SK-N-SH (cell line): ENCODE measurements around the gene TMEM254. TPM values are rescaled to one million over a fixed set of nuclear protein-coding genes. Genes with fewer than 3 reads are reported as not detected.

ENCODE experiments used
- CTCF ChIA-PET: fragments of 300-600, 350-600 bp; formaldehyde crosslinking; extraction: SDS; loops from one replicate; lab custom pipeline; 2021; lab: Yijun Ruan, JAX
- POLR2A ChIA-PET: fragments of 350-600 bp; sonication (Branson Sonifier 250); formaldehyde crosslinking; extraction: SDS; loops from one replicate; lab custom pipeline; 2020; ENCODE audit warnings: antibody characterized with exemption, inconsistent platforms; lab: Yijun Ruan, JAX
- DNase-seq: peaks from one replicate; pipeline ENCODE4 v3.0.0; 2012
- H2AFZ ChIP-seq: fragments of 200-600 bp; sonication (generic); 2 replicates; pipeline ENCODE4 v1.8.1; 2016; ENCODE audit warnings: antibody characterized with exemption, mild to moderate bottlenecking, low read depth
- H3F3A ChIP-seq: fragments of 200-600 bp; sonication (generic); replicated peaks from 2 replicates; pipeline ENCODE3; 2016; ENCODE audit warnings: antibody characterized with exemption, mild to moderate bottlenecking; ENCODE audit not compliant: insufficient read depth
- H3K27ac ChIP-seq, 2 experiments: fragments of 200-500 bp in 1 of 2; fragments of 200-600 bp in 1 of 2; sonication (Bioruptor generic) in 1 of 2; sonication (generic), shearing (Covaris generic) in 1 of 2; 2 replicates each; pipeline versions ENCODE4 v1.5.1 to v1.6.1; 2014 to 2016; ENCODE audit warnings: low read depth in 2 of 2, inconsistent platforms in 1 of 2, low read length in 1 of 2, mild to moderate bottlenecking in 1 of 2, mixed read lengths in 1 of 2
- H3K27me3 ChIP-seq: fragments of 200-600 bp; sonication (generic), shearing (Covaris generic); 2 replicates; pipeline ENCODE4 v1.6.1; 2016; ENCODE audit warnings: mixed run types; ENCODE audit not compliant: insufficient read depth
- H3K36me3 ChIP-seq, 2 experiments: fragments of 200-500 bp in 1 of 2; fragments of 200-600 bp in 1 of 2; sonication (Bioruptor generic) in 1 of 2; sonication (generic) in 1 of 2; replicated peaks in 1 of 2; 2 replicates each; pipeline versions ENCODE3 to v1.5.1; 2014 to 2016; ENCODE audit warnings: low read length in 1 of 2, mild to moderate bottlenecking in 1 of 2; ENCODE audit not compliant: insufficient read depth in 2 of 2, control insufficient read depth in 1 of 2
- H3K4me1 ChIP-seq, 2 experiments: fragments of 200-500 bp in 1 of 2; fragments of 200-600 bp in 1 of 2; sonication (Bioruptor generic) in 1 of 2; sonication (generic), shearing (Covaris generic) in 1 of 2; 2 replicates each; pipeline versions ENCODE4 v1.5.1 to v1.6.1; 2014 to 2016; ENCODE audit warnings: low read depth in 1 of 2, low read length in 1 of 2, mixed run types in 1 of 2; ENCODE audit not compliant: insufficient read depth in 2 of 2, control insufficient read depth in 1 of 2
- H3K4me2 ChIP-seq: fragments of 200-600 bp; sonication (generic), shearing (Covaris generic); 2 replicates; pipeline ENCODE4 v1.6.1; 2017; ENCODE audit warnings: mixed run types
- H3K4me3 ChIP-seq, 2 experiments: fragments of 200-500 bp in 1 of 2; fragments of 200-600 bp in 1 of 2; sonication (Bioruptor generic) in 1 of 2; sonication (generic), shearing (Covaris generic) in 1 of 2; 2 replicates each; pipeline versions ENCODE4 v1.5.1 to v1.8.1; 2014 to 2016; ENCODE audit warnings: low read depth in 2 of 2, inconsistent platforms in 1 of 2, low read length in 1 of 2, mild to moderate bottlenecking in 1 of 2, mixed read lengths in 1 of 2, moderate library complexity in 1 of 2
- H3K79me2 ChIP-seq: fragments of 200-600 bp; sonication (generic); 2 replicates; pipeline ENCODE4 v1.8.1; 2017; ENCODE audit warnings: mild to moderate bottlenecking; ENCODE audit not compliant: insufficient read depth
- H3K9ac ChIP-seq: fragments of 200-600 bp; sonication (generic); 2 replicates; pipeline ENCODE4 v1.6.1; 2017; ENCODE audit warnings: mixed run types
- H3K9me2 ChIP-seq: fragments of 200-600 bp; sonication (generic); 2 replicates; pipeline ENCODE4 v1.6.1; 2017; ENCODE audit warnings: mixed run types
- H3K9me3 ChIP-seq: fragments of 200-600 bp; sonication (generic); 2 replicates; pipeline ENCODE4 v1.6.1; 2017; ENCODE audit warnings: mixed run types, mild to moderate bottlenecking, moderate library complexity
- H4K20me1 ChIP-seq: fragments of 200-600 bp; sonication (generic); 2 replicates; pipeline ENCODE4 v1.6.1; 2017; ENCODE audit warnings: mild to moderate bottlenecking, mixed run types; ENCODE audit not compliant: insufficient read depth
- ELF1 ChIP-seq: IDR thresholded peaks from 2 replicates; pipeline ENCODE4 v1.4.0; 2012
- EP300 ChIP-seq, 2 experiments: IDR thresholded peaks; 2 replicates each; pipeline versions ENCODE4 v1.4.0 to v1.6.1; 2012; ENCODE audit warnings: borderline replicate concordance in 1 of 2, low read depth in 1 of 2, low read length in 1 of 2
- EZH2phosphoT487 ChIP-seq: fragments of 200-600 bp; sonication (generic); IDR thresholded peaks from 2 replicates; pipeline ENCODE4 v1.6.1; 2017; ENCODE audit warnings: low read depth, mixed run types, mild to moderate bottlenecking, antibody characterized with exemption, moderate library complexity, borderline replicate concordance
- FOXJ3 ChIP-seq: sonication (generic); formaldehyde crosslinking; IDR thresholded peaks from 2 replicates; pipeline ENCODE4 v1.5.1; 2020; ENCODE audit warnings: mild to moderate bottlenecking, missing genetic modification reagents
- MAX ChIP-seq: IDR thresholded peaks from 2 replicates; pipeline ENCODE4 v1.4.0; 2012; ENCODE audit warnings: low read depth
- MEF2A ChIP-seq: IDR thresholded peaks from 2 replicates; pipeline ENCODE4 v1.4.0; 2012; ENCODE audit warnings: low read depth, borderline replicate concordance
- NFIC ChIP-seq: IDR thresholded peaks from 2 replicates; pipeline ENCODE4 v1.4.0; 2012; ENCODE audit warnings: borderline replicate concordance
- PBX3 ChIP-seq: IDR thresholded peaks from 2 replicates; pipeline ENCODE4; 2012
- RCOR1 ChIP-seq: fragments of 150-350 bp; IDR thresholded peaks from 2 replicates; pipeline ENCODE4 v1.6.1; 2017; ENCODE audit warnings: antibody characterized with exemption, low read length
- REST ChIP-seq: IDR thresholded peaks from 2 replicates; pipeline ENCODE4 v1.6.1; 2012; ENCODE audit warnings: mild to moderate bottlenecking, low read depth, low read length, moderate library complexity
- RXRA ChIP-seq: IDR thresholded peaks from 2 replicates; pipeline ENCODE4 v1.4.0; 2012; ENCODE audit warnings: low read depth, mild to moderate bottlenecking, borderline replicate concordance
- SIN3A ChIP-seq: IDR thresholded peaks from 2 replicates; pipeline ENCODE4 v1.6.1; 2012; ENCODE audit warnings: low read depth, mild to moderate bottlenecking, low read length, moderate library complexity, borderline replicate concordance
- TCF12 ChIP-seq: IDR thresholded peaks from 2 replicates; pipeline ENCODE4 v1.4.0; 2012
- ZBTB33 ChIP-seq: IDR thresholded peaks from 2 replicates; pipeline ENCODE4 v1.4.0; 2012; ENCODE audit warnings: low read depth, borderline replicate concordance
- polyA plus RNA-seq, 3 experiments: library from polyadenylated mRNA; depleted of rRNA; stranded (reverse); fragments of >200 nt; gene quantifications; 2 replicates each; pipeline ENCODE4 v1.2.3, GENCODE V29; 2012
- TF ChIP-seq, protein P1 (sequence below): fragments of 150-350 bp; IDR thresholded peaks from 2 replicates; pipeline ENCODE4 v1.6.1; 2017; ENCODE audit warnings: antibody characterized with exemption, low read length, low read depth, borderline replicate concordance

TMEM254 gene
- polyA plus RNA-seq, 1 of the 3 experiments (the other 2 are of a cell fraction), result 20.5 TPM

DNA sequence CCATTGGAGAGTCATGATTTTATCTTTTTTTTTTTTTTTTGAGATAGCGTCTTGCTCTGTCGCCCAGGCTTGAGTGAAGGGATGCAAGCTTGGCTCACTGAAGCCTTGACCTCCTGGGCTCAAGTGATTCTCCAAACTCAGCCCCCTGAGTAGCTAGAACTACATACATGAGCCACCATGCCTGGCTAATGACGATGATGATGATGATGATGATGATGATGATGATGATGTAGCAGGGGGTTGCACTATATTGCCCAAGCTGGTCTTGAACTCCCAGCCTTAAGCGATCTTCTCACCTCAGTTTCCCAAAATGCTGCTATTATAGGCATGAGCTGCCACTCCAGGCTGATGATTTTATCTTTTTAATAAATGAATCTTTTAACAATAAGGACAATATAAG, 40.2 kb downstream of the TMEM254 start (continued):
- TF ChIP-seq MAX, result no peak

DNA sequence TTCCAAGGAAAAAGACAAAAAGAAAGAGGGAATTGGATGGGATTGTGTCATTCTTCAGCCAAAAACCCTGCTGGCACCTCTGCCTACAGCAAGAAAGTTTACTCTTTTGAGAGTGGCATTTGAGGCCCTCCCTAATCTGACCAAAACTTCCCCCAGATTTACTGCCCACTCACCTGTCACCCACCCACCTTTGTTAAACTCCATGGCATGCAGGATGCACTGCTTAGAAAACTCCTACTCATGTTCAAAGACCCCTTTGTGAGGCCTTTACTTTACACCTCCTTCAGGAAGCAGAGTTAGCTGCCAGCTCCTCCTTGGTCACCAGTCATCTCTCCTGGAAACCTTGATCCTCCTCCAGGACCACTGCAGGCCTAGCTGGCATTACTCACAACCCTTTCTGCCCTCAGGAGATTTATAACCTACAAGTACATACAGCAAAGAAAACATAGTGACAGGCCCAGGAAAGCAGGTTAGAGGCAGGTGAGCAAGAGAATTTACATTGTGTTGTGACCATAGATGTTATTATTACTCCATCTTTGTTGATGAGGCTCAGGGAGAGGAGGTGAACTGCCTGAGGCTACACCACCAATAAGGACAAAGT, 43.7 kb downstream of the TMEM254 start:
- Histone ChIP-seq H3F3A (no peaks in the 10 kb centered on the region), H3K4me1 (no peaks in the 10 kb centered on the region), H2AFZ (no peak overlapping the region), H3K4me2 (no peak overlapping the region), H3K79me2 (no peaks in the 10 kb centered on the region), H3K9ac (no peak overlapping the region), H3K36me3 (no peaks in the 10 kb centered on the region), H3K27ac (no peak overlapping the region), H3K4me3 (no peak overlapping the region), H4K20me1 (no peaks in the 10 kb centered on the region), H3K9me2 (no peaks in the 10 kb centered on the region), H3K9me3 (no peaks in the 10 kb centered on the region), H3K27me3 (no peaks in the 10 kb centered on the region)
- ChIA-PET POLR2A (no interaction called here), CTCF (interaction anchor here (1.5 kb wide), 1 partner anchor 22 kb away, joined by 5 read pairs; no protein-coding TSS in a partner anchor)
- no peak for DNase-seq
- no peak for TF ChIP-seq ELF1
- TF ChIP-seq NFIC, result no peak
- no peak for TF ChIP-seq RXRA
- no peak for TF ChIP-seq PBX3
- no peak for TF ChIP-seq REST
- no peak for TF ChIP-seq EP300 (IDR thresholded peaks at IDR 0.05; ENCODE audit: borderline replicate concordance in 1 of 2, low read depth in 1 of 2, low read length in 1 of 2)
- TF ChIP-seq EZH2phosphoT487, result no peak
- no peak for TF ChIP-seq MEF2A
- TF ChIP-seq FOXJ3 (CRISPR knock-in tag), result no peak
- TF ChIP-seq RCOR1, result no peak
- TF ChIP-seq, protein P1, sequence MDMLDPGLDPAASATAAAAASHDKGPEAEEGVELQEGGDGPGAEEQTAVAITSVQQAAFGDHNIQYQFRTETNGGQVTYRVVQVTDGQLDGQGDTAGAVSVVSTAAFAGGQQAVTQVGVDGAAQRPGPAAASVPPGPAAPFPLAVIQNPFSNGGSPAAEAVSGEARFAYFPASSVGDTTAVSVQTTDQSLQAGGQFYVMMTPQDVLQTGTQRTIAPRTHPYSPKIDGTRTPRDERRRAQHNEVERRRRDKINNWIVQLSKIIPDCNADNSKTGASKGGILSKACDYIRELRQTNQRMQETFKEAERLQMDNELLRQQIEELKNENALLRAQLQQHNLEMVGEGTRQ, result no peak
- TF ChIP-seq ZBTB33, result no peak
- no peak for TF ChIP-seq SIN3A
- no peak for TF ChIP-seq TCF12
